ENCODE data around the gene TMEM45A.

- TF ChIP-seq, protein P1, sequence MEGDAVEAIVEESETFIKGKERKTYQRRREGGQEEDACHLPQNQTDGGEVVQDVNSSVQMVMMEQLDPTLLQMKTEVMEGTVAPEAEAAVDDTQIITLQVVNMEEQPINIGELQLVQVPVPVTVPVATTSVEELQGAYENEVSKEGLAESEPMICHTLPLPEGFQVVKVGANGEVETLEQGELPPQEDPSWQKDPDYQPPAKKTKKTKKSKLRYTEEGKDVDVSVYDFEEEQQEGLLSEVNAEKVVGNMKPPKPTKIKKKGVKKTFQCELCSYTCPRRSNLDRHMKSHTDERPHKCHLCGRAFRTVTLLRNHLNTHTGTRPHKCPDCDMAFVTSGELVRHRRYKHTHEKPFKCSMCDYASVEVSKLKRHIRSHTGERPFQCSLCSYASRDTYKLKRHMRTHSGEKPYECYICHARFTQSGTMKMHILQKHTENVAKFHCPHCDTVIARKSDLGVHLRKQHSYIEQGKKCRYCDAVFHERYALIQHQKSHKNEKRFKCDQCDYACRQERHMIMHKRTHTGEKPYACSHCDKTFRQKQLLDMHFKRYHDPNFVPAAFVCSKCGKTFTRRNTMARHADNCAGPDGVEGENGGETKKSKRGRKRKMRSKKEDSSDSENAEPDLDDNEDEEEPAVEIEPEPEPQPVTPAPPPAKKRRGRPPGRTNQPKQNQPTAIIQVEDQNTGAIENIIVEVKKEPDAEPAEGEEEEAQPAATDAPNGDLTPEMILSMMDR (conservative IDR thresholded peaks at IDR 0.05; ENCODE audit: low read length) = no peak
- TF ChIP-seq EZH2phosphoT487 (IDR thresholded peaks at IDR 0.05; ENCODE audit: borderline replicate concordance, low read depth, low read length) = no peak
Measured at GRCh38 chr3:100613721-100614390, 121.4 kb downstream of the TMEM45A start.

All from OCI-LY7 (cell line).